Upper lobe of left lung (tissue), 4 donors: ENCODE measurements around the gene OR2T10.
"Not testable (repeated sequence)": the region's sequence is repeated elsewhere in the genome, so short reads cannot be mapped to it uniquely, and the experiment has no call there.

Source experiments
- CTCF ChIP-seq, 6 experiments: fragments of 450-650 bp in 4 of 6; fragments of 200-600 bp in 2 of 6; sonication (generic) in 2 of 6; IDR thresholded peaks; one replicate each; pipeline ENCODE4 v1.5.1; 2016 to 2019; ENCODE audit warnings: antibody characterized with exemption in 6 of 6
- POLR2AphosphoS5 ChIP-seq, 2 donors: sonication (generic); formaldehyde crosslinking; IDR thresholded peaks; one replicate each; pipeline ENCODE4 v1.5.1; 2017; ENCODE audit warnings: antibody characterized with exemption in 2 of 2

- not testable (repeated sequence) for TF ChIP-seq POLR2AphosphoS5, CTCF (IDR thresholded peaks at IDR 0.05)
Observed at GRCh38 chr1:248565530-248566373, 31.7 kb downstream of the OR2T10 start.
